Mucosa of descending colon (tissue), 3 donors: ENCODE measurements around the gene LRRC40. TPM values are rescaled to one million over a fixed set of nuclear protein-coding genes. Genes with fewer than 3 reads are reported as not detected.

ENCODE experiments used
- ATAC-seq: fragments of 200-7000 bp; cut with Tn5 transposase; one replicate; pipeline ENCODE4 v1.9.1; 2020; ENCODE audit warnings: mild to moderate bottlenecking, moderate library complexity
- DNase-seq, 3 donors: peaks; one replicate each; pipeline ENCODE4 v3.0.0-alpha.2; 2020
- H3K36me3 ChIP-seq: fragments of 200-600 bp; one replicate; pipeline ENCODE4 v1.8.0; 2021; ENCODE audit warnings: low read depth, mild to moderate bottlenecking
- H3K4me1 ChIP-seq: fragments of 200-600 bp; one replicate; pipeline ENCODE4 v1.8.0; 2021; ENCODE audit warnings: low read depth, mild to moderate bottlenecking
- H3K4me3 ChIP-seq: fragments of 200-600 bp; one replicate; pipeline ENCODE4 v1.8.0; 2021; ENCODE audit warnings: mild to moderate bottlenecking
- H3K9me3 ChIP-seq: fragments of 200-600 bp; one replicate; pipeline ENCODE4 v1.8.0; 2021; ENCODE audit warnings: mild to moderate bottlenecking
- intact Hi-C, 2 donors: fragments of 100-400 bp; cut with DNase I in 1 of 2; cut with micrococcal nuclease in 1 of 2; formaldehyde crosslinking; loops; one replicate each; pipeline versions ENCODE4 v1.11.0 to v1.11.1; 2022; cut with DNase I, micrococcal nuclease
- total RNA-seq, 3 donors: library from RNA; stranded (reverse); fragmentation: NEBNext Ultra II Directional in 2 of 3; extraction: Animal tissue kit (Norgen Biotek cat#: 25700) in 2 of 3; gene quantifications; one replicate each; pipeline versions ENCODE4 v1.2.1 to v1.2.4, GENCODE V29; 2021 to 2023
- TF ChIP-seq, protein P1 (sequence below): fragments of 200-600 bp; IDR thresholded peaks from one replicate; pipeline ENCODE4 v1.8.0; 2022; ENCODE audit warnings: antibody characterized with exemption, mild to moderate bottlenecking
- donor health status: DM: no; HTN: no; CAD: no; lungs with moderate emphysema.
- donor health status: DM: no; HTN: no; CAD: no.
- donor health status: DM: no; HTN: yes; CAD: no.

LRRC40 gene
- total RNA-seq, 3 donors from 2014 or later, result 9.0 to 13.4 (median 10.4) TPM

DNA sequence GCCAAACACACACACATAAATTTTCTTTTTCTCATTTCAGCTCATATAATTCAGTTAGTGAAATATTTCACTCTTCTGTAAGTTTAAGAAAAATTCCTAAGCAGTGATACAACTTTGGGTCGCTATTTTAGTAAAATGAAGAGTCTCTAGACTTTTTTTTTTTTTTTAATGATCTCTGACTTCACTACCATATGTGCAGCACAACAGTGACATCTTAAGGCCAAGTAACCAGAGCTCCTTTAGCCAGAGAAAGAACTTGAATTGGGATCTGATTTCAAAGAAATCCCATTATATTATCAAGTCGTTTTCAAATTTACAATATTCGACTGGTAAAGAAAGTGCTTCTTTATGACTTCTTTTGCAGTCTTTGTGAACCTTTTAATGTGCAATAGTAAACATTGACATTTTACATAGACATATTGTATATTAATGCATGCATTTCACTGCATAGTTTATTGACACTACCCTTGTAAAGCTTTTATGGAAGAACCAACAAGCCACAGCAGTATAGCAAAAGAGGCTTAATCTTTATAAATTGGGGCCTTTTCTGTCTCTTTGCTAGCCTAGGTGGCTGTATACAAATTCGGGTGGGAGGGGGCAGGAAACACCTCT is 62.2 kb downstream of the LRRC40 start:
- TF ChIP-seq, protein P1, sequence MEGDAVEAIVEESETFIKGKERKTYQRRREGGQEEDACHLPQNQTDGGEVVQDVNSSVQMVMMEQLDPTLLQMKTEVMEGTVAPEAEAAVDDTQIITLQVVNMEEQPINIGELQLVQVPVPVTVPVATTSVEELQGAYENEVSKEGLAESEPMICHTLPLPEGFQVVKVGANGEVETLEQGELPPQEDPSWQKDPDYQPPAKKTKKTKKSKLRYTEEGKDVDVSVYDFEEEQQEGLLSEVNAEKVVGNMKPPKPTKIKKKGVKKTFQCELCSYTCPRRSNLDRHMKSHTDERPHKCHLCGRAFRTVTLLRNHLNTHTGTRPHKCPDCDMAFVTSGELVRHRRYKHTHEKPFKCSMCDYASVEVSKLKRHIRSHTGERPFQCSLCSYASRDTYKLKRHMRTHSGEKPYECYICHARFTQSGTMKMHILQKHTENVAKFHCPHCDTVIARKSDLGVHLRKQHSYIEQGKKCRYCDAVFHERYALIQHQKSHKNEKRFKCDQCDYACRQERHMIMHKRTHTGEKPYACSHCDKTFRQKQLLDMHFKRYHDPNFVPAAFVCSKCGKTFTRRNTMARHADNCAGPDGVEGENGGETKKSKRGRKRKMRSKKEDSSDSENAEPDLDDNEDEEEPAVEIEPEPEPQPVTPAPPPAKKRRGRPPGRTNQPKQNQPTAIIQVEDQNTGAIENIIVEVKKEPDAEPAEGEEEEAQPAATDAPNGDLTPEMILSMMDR, result no peak
- intact Hi-C loops, result no loop called here
- no peaks in the 10 kb centered on the region for H3K36me3 ChIP-seq
- H3K4me1 ChIP-seq, result no peaks in the 10 kb centered on the region
- DNase-seq, result no peak
- no peak for ATAC-seq
- H3K4me3 ChIP-seq, result no peak overlapping the region
- H3K9me3 ChIP-seq, result no peaks in the 10 kb centered on the region

DNA sequence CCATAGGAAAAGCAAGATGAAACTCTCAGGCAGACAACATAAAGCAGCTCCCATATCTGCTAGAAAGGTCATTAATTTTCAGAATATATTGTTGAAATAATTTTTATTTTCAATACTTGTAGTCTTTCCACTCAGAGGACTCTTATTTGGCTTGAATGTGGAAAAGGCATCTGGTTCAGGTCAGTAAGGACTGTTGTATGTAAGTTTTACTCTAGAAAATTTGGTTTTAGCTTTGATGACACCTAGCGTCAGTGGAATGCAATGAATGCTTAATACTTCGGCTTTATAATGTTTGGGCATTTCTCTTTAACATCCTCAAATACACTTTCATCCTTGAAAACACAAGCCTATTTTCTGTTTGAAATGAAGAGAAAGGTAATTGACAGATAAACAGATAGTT is 63.3 kb downstream of the LRRC40 start:
- Histone ChIP-seq H3K9me3 (no peaks in the 10 kb centered on the region), H3K36me3 (no peaks in the 10 kb centered on the region), H3K4me3 (no peak overlapping the region), H3K4me1 (no peaks in the 10 kb centered on the region)
- TF ChIP-seq, protein P1, result no peak
- no peak for ATAC-seq
- DNase-seq, result no peak
- intact Hi-C loops, result no loop called here

DNA sequence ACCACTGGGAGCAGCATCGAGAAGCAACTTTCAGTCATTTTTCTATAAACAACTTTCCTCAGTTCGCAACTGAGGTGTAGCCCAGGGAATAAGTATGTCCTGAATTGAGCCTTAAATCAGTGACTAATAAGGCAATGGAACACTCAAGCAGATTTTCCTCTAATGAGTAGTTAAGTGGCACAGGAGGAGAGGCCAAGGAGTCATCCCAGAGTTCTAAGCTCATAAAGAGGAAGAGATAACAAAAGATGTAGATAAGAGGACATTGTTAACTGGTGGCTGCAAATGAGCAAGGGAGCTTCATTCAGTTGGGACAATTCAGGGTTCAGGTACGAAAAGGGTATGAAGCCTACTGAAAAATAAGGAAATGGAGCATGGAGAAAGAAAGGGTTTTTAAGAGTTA is 64.5 kb downstream of the LRRC40 start:
- no peak for DNase-seq
- Histone ChIP-seq H3K9me3 (no peaks in the 10 kb centered on the region), H3K36me3 (no peaks in the 10 kb centered on the region), H3K4me1 (no peaks in the 10 kb centered on the region), H3K4me3 (no peak overlapping the region)
- ATAC-seq, result no peak
- intact Hi-C loops, result no loop called here
- TF ChIP-seq, protein P1, result no peak

DNA sequence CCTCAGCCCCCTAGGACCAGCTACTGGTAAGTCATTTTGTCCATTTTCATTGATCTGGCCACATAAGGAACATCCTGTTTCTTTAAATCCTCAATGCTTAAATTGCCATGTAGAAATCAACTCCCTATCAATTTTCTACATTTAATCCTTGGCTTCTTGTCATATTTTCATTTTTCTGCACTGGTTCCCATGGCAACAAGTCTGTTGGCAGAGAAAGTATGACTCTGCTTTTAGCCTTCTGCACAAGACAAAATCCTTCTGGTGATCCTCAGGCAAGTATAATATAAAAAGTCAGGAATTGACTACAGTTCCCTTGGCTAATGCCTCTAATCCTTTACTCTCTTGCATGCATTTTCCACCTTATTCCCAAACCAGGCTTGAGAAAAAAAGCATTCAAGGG is 65.0 kb downstream of the LRRC40 start:
- Histone ChIP-seq H3K9me3 (no peaks in the 10 kb centered on the region), H3K4me3 (no peak overlapping the region), H3K36me3 (no peaks in the 10 kb centered on the region), H3K4me1 (no peaks in the 10 kb centered on the region)
- DNase-seq (peak in 1 of 3 donors; percentile 4), ATAC-seq (no peak)
- intact Hi-C loops, result no loop called here
- TF ChIP-seq, protein P1, result no peak

DNA sequence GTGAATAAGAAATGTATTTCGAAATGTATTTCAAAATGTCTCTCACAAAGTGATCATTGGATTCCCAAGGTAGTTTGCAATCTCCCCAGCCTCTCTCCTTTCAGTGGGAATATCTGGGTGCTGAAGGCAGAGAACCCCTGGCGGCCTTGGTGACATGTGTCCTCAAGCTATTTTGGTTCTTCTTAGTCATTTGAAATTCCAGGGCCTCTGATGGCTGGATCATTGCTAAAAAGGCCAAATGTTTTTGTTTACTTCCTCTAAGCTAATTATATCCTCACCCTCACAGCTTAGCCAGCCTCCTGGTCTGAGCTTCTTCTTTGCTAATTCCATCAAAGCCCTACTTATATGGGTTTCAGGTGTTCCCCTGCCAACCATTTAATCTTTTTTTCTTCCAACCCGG is 71.2 kb downstream of the LRRC40 start:
- ATAC-seq (no peak), DNase-seq (no peak)
- no peaks in the 10 kb centered on the region for H3K36me3 ChIP-seq
- TF ChIP-seq, protein P1, result no peak
- H3K4me3 ChIP-seq, result no peak overlapping the region
- no peaks in the 10 kb centered on the region for H3K4me1 ChIP-seq
- intact Hi-C loops, result loop anchor here in 1 of 2 donors (5.0 kb wide), 1 partner anchor 378 kb away; no protein-coding TSS in a partner anchor
- H3K9me3 ChIP-seq, result no peaks in the 10 kb centered on the region

DNA sequence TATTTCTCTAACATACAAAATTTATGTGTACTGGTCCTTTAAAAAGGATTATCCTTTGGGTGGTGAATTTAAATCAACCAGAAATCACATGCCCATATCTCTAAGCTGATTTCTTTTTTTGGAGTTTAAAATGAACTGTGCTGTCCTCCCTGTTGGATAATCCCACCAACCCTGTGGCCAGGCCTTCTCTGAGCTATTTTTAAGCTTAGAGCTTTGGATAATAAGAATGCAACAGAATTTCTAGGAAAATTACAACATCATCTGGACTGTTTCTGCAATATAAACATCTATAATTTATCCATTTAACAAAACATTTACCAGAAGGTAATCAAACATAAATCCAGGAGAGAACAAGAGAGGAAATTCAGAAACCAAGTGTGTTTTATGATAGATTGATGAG is 88.3 kb downstream of the LRRC40 start:
- TF ChIP-seq, protein P1, result no peak
- Histone ChIP-seq H3K4me1 (no peaks in the 10 kb centered on the region), H3K36me3 (no peaks in the 10 kb centered on the region), H3K9me3 (no peaks in the 10 kb centered on the region), H3K4me3 (no peak overlapping the region)
- DNase-seq (no peak), ATAC-seq (no peak)
- intact Hi-C loops, result no loop called here
